Central memory CD8-positive, alpha-beta T cell (primary cell): ENCODE data around the gene NR4A3.
"Not testable (repeated sequence)": the region's sequence is repeated elsewhere in the genome, so short reads cannot be mapped to it uniquely, and the experiment has no call there.

Source experiments
- ATAC-seq: fragments of 150-1000 bp; cut with Tn5 transposase; replicated peaks from 2 replicates; pipeline ENCODE4 v1.10.0; 2022; ENCODE audit warnings: mild to moderate bottlenecking, moderate FRiP score, moderate number of reproducible peaks; ENCODE audit not compliant: poor library complexity, severe bottlenecking; ENCODE audit errors: extremely low read depth
- DNase-seq, 2 donors: peaks; one replicate each; pipeline ENCODE4 v3.0.0; 2021; ENCODE audit warnings: low spot score in 2 of 2
- H3K27ac Mint-ChIP-seq: one replicate; pipeline ENCODE4 v1.8.0; 2022; ENCODE audit warnings: low read depth, mild to moderate bottlenecking, moderate library complexity, mixed read lengths
- H3K27me3 Mint-ChIP-seq: one replicate; pipeline ENCODE4 v1.8.0; 2022; ENCODE audit warnings: mixed read lengths
- H3K36me3 Mint-ChIP-seq: one replicate; pipeline ENCODE4 v1.8.0; 2022; ENCODE audit warnings: mild to moderate bottlenecking, moderate library complexity, mixed read lengths; ENCODE audit not compliant: insufficient read depth
- H3K4me1 Mint-ChIP-seq: one replicate; pipeline ENCODE4 v1.8.0; 2022; ENCODE audit warnings: mixed read lengths
- H3K4me3 Mint-ChIP-seq: one replicate; pipeline ENCODE4 v1.8.0; 2022; ENCODE audit warnings: mild to moderate bottlenecking, moderate library complexity, mixed read lengths
- H3K9me3 Mint-ChIP-seq: one replicate; pipeline ENCODE4 v1.8.0; 2022; ENCODE audit warnings: mixed read lengths

The NR4A3 gene

DNA sequence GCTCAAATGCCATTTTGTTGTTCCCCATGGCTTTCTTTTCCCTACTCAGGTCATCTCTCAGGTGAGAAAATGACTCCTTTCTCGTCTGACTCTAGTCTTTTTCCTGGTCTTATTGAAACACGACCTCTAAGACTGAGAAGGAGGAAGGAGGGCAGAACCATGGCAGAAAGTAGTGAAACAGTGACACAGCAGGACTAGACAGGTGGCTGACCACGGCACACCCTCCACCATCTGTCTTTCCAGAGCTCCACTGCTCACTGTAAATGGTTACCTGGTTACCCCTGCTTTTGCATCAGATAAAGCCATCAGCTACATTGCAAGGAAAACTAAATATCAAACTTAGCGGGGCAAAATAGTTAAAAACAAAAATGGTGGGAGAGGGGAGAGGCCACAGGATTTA is 30.9 kb downstream of the NR4A3 start:
- H3K4me3 Mint-ChIP-seq: no peak overlapping the region
- no peak for ATAC-seq
- no peaks in the 10 kb centered on the region for H3K9me3 Mint-ChIP-seq
- H3K36me3 Mint-ChIP-seq: peaks cover 7% of the 10 kb centered on the region
- H3K27ac Mint-ChIP-seq: peak overlapping the region; percentile 47
- H3K27me3 Mint-ChIP-seq: no peaks in the 10 kb centered on the region
- peaks cover 36% of the 10 kb centered on the region for H3K4me1 Mint-ChIP-seq
- no peak for DNase-seq

DNA sequence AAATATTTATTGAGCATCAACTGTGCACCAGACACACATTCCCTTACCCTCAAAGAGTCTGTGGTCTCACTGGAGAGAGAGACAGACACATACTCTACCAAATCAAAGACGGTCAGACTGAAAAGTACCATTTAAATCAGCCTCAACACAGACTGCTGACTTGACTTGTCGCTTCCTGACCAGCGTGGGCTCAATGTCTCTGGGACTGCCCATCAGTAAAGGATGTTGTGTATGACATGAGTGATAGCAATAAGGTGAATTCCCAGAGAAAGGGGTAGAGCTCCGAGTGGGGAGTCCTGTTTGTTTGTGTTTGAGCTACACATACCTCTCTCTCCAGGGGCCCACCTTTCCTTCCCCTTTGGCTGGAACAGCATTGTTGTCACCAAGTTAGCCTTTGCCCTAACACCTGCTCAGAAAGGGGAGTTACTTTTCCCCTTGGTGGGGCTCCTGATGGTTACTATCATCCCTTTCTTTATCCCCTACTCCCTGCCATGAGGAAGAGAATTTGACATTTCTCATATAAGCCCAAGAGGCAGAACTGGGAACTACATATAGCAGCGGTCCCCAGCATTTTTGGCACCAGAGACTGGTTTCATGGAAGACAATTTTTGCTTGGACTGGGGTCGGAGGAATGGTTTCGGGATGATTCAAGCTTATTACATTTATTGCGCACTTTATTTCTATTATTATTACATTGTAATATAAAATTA is 33.9 kb downstream of the NR4A3 start:
- no peak overlapping the region for H3K27ac Mint-ChIP-seq
- H3K36me3 Mint-ChIP-seq: peaks cover 2% of the 10 kb centered on the region
- H3K9me3 Mint-ChIP-seq: no peaks in the 10 kb centered on the region
- no peak for DNase-seq
- H3K4me1 Mint-ChIP-seq: peaks cover 23% of the 10 kb centered on the region
- no peak overlapping the region for H3K4me3 Mint-ChIP-seq
- no peak for ATAC-seq
- H3K27me3 Mint-ChIP-seq: no peaks in the 10 kb centered on the region

DNA sequence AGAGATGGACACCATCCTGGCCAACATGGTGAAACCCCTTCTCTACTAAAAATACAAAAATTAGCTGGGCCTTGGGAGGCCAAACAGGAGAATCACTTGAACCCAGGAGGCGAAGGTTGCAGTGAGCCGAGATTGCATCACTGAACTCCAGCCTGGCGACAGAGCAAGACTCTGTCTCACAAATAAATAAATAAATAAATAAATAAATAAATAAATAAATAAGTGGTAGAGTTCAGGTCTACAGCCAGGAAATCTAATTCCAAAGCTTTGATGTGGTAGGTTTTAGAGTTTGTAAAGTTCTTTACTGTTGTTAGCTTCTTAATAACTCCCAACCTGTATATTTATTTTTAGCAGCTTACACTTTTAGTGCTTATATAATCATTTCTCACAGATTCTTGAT is 35.9 kb downstream of the NR4A3 start:
- not testable (repeated sequence) for H3K36me3 Mint-ChIP-seq, H3K27ac Mint-ChIP-seq, H3K9me3 Mint-ChIP-seq, H3K27me3 Mint-ChIP-seq, H3K4me3 Mint-ChIP-seq, ATAC-seq, DNase-seq, H3K4me1 Mint-ChIP-seq

DNA sequence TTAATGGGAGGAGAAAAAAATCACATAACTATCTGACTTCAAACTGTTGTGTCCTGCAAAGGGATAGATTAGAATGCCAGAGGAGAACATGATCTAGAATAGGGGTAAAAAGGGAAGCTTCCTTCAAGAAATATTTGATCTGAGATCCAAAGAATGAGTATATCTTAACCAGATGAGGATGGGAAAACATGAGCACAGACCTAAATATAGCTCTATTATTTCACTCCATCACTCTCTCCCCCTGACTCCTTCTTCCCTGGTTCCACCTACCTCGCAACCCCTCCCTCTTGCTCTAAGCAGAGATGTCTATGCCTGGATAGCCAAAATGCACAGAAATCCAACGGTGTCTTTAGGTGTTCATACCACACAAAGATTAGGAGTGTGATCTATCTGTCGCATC is 36.4 kb downstream of the NR4A3 start:
- DNase-seq: no peak
- no peak for ATAC-seq
- Mint-ChIP-seq H3K27ac (no peak overlapping the region), H3K36me3 (peaks cover 2% of the 10 kb centered on the region), H3K4me3 (no peak overlapping the region), H3K27me3 (no peaks in the 10 kb centered on the region), H3K4me1 (no peaks in the 10 kb centered on the region), H3K9me3 (no peaks in the 10 kb centered on the region)

DNA sequence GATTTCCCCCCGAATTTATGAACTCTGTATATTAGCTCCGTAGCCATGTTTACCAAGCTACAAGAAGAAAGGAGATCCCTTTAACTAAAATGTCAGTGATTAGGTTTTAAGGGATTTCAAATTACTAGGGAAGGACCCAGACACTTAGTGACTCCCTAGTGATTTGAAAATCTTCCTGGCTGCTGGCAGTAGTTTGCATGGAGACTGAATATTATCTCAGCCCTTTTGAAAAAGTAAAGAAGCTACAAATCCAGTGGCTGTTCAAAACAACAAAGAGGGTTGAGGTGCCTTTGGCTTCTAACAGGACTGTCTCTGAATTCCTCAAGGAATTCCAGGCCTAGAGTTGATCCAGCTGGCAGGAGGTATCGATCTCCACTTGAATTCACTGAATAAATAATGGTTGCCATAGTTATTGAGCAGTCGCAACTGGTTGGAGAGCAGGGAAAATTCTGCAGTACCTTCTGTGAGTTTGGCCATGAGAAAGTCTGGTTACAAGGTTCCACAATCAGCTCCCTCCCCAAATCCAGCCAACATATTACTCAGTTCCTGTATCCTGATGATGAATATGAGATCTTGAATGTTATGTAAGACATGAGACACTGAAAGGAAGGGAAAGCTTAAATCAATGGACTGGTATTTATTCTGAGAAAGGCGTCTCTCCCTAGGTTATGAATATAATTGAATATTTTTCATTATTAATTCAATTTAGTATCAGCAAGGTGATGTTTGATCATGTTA is 37.7 kb downstream of the NR4A3 start:
- Mint-ChIP-seq H3K4me3 (no peak overlapping the region), H3K36me3 (peaks cover 2% of the 10 kb centered on the region), H3K9me3 (no peaks in the 10 kb centered on the region), H3K27ac (no peak overlapping the region), H3K4me1 (no peaks in the 10 kb centered on the region), H3K27me3 (no peaks in the 10 kb centered on the region)
- ATAC-seq (no peak), DNase-seq (no peak)

DNA sequence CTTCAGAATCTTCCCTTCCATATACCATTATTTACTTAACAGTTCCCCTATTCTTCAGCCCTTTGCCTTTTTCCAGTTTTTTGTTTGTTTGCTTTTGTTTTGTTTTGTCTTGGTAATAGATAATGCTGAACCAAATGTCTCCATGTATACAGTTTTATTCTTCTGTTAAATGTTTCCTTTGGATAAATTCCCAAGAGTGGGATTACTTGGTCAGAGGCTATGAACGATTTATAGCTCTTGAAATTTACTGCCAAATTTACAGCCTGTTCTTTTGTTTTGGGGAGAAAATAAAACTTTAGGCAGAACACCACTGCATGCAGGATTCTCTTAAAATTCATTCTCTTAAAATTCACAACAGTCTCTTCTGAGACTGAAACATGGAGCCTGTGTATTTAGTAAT is 38.6 kb downstream of the NR4A3 start:
- no peak overlapping the region for H3K4me3 Mint-ChIP-seq
- no peaks in the 10 kb centered on the region for H3K4me1 Mint-ChIP-seq
- DNase-seq (no peak), ATAC-seq (no peak)
- peaks cover 2% of the 10 kb centered on the region for H3K36me3 Mint-ChIP-seq
- H3K9me3 Mint-ChIP-seq: no peaks in the 10 kb centered on the region
- H3K27ac Mint-ChIP-seq: no peak overlapping the region
- H3K27me3 Mint-ChIP-seq: no peaks in the 10 kb centered on the region

DNA sequence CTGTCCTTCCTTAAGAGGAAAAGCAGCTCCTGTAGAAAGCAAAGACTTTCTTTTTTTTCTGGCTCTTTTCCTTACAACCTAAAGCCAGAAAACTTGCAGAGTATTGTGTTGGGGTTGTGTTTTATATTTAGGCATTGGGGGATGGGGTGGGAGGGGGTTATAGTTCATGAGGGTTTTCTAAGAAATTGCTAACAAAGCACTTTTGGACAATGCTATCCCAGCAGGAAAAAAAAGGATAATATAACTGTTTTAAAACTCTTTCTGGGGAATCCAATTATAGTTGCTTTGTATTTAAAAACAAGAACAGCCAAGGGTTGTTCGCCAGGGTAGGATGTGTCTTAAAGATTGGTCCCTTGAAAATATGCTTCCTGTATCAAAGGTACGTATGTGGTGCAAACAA is 42.3 kb downstream of the NR4A3 start:
- Mint-ChIP-seq H3K9me3 (no peaks in the 10 kb centered on the region), H3K36me3 (no peaks in the 10 kb centered on the region), H3K4me1 (peaks cover 6% of the 10 kb centered on the region), H3K27me3 (no peaks in the 10 kb centered on the region), H3K27ac (no peak overlapping the region), H3K4me3 (no peak overlapping the region)
- ATAC-seq (no peak), DNase-seq (no peak)

DNA sequence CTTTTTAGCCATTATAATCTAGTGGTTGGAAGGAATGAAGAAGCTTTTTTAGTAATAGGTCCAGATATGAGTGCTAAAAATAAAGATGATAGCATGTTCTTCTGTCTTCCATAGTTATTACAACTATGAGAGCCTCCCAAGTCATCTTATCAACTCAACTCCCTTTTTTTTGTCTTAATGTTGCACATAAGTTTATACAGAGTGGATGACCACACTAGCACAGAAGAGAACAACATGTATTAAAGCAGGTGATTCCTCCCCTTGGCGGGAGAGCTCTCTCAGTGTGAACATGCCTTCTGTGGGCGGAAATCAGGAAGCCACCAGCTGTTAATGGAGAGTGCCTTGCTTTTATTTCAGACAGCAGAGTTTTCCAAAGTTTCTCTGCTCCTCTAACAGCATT is 44.7 kb downstream of the NR4A3 start:
- DNase-seq: no peak
- H3K4me3 Mint-ChIP-seq: no peak overlapping the region

DNA sequence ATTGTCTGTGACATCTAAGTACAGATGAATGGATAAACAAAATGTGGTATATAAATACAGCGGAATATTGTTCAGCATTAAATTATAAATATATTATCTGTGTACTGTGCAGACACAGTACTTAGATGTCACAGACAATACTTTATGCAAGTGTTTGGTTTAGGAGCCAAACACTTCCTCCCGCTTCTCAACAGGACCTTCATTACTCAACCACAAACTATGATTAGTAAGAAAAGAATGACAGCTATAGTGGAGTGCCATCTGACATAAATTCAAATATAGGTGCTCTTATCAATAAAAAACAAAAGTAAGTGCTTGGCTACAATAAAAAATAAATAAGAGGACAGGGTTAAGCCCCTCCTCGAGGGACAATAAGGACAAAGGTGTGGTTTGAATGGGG is 45.9 kb downstream of the NR4A3 start:
- peaks cover 6% of the 10 kb centered on the region for H3K4me1 Mint-ChIP-seq
- ATAC-seq (no peak), DNase-seq (no peak)
- no peaks in the 10 kb centered on the region for H3K27me3 Mint-ChIP-seq
- no peak overlapping the region for H3K4me3 Mint-ChIP-seq
- no peaks in the 10 kb centered on the region for H3K36me3 Mint-ChIP-seq
- H3K27ac Mint-ChIP-seq: no peak overlapping the region
- no peaks in the 10 kb centered on the region for H3K9me3 Mint-ChIP-seq

More for the DNA sequence above, 44.7 kb downstream of the NR4A3 start:
- H3K36me3 Mint-ChIP-seq: no peaks in the 10 kb centered on the region
- no peaks in the 10 kb centered on the region for H3K9me3 Mint-ChIP-seq
- ATAC-seq: no peak
- H3K4me1 Mint-ChIP-seq: peaks cover 6% of the 10 kb centered on the region
- no peaks in the 10 kb centered on the region for H3K27me3 Mint-ChIP-seq
- H3K27ac Mint-ChIP-seq: no peak overlapping the region

DNA sequence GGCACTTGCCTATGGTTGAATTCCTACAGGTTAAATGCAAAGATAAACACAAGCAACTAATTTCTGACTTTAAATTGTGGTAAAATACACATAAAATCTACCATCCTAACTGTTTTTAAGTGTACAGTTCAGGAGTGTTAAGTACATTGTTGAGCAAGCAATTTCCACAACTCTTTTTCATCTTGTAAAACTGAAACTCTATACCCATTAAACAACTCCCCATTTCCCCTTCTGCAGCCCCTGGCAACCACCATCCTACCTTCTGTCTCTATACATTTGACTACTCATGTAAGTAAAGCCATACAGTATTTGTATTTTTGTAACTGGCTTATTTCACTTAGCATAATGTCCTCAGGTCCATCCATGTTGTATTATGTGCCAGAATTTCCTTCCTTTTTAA is 46.3 kb downstream of the NR4A3 start:
- H3K27ac Mint-ChIP-seq: no peak overlapping the region
- no peak for DNase-seq

DNA sequence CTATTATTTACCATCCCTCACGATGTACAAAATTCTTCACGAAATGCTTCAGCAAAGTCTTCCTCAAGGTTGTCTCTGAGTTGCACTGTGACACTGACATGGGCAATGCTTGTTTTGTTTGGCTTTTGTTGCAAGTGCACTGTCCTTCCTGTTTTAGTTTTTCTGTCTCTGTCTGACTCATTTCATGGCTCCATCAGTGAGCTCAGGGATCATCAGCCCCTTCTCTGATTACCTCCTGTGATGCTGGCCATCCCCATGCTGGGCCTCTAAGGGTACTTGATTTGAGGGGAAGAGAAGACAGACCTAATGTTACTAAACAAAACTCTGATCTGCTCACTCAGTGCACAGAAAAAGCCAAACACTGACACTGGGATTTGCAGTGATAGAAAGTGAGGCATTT is 47.2 kb downstream of the NR4A3 start:
- Mint-ChIP-seq H3K27me3 (no peaks in the 10 kb centered on the region), H3K9me3 (no peaks in the 10 kb centered on the region), H3K4me1 (peaks cover 6% of the 10 kb centered on the region), H3K27ac (peak overlapping the region; percentile 16), H3K36me3 (no peaks in the 10 kb centered on the region), H3K4me3 (no peak overlapping the region)
- DNase-seq: no peak
- no peak for ATAC-seq

More for the DNA sequence above, 46.3 kb downstream of the NR4A3 start:
- H3K4me1 Mint-ChIP-seq: peaks cover 6% of the 10 kb centered on the region
- H3K36me3 Mint-ChIP-seq: no peaks in the 10 kb centered on the region
- H3K9me3 Mint-ChIP-seq: no peaks in the 10 kb centered on the region
- no peaks in the 10 kb centered on the region for H3K27me3 Mint-ChIP-seq
- ATAC-seq: no peak
- H3K4me3 Mint-ChIP-seq: no peak overlapping the region

DNA sequence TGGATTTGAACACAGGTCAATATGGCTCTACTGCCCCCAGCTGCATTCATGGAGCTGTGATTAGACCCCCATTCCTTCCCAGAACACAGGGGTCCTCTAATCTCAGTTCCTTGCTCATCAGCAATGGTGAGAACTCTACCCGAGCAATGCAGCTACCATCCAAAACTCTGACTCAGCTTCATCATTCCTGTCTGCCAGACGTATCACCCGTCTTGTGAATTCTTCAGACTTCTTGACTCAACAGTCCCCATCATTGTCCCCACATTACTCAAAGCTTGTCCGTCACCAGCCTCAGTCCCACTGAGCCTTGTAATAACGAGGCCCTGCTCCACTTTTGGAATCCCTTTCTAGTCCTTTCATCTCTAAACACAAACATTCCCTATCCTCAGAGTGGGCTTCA is 48.4 kb downstream of the NR4A3 start:
- ATAC-seq (no peak), DNase-seq (no peak)
- Mint-ChIP-seq H3K36me3 (no peaks in the 10 kb centered on the region), H3K4me1 (peaks cover 6% of the 10 kb centered on the region), H3K4me3 (no peak overlapping the region), H3K9me3 (no peaks in the 10 kb centered on the region), H3K27me3 (no peaks in the 10 kb centered on the region), H3K27ac (no peak overlapping the region)

DNA sequence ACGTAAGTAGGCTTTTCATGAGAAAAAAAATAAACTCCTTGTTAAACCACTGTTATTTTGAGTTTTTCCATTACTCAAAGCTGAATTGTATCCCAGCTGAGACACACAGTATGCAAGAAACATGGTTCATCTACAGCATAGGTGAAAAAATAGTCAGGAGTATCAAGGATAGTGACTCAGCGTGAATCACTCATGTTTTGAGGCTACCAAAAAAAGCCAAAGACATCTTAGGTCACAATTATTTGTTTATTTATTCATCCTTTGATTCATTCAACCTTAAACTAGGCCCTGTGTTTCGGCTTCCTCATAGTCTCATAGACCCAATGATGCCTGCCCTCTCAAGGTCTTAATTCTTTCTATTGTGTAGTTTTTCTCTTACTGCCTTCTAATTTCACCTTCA is 51.8 kb downstream of the NR4A3 start:
- no peak for ATAC-seq
- Mint-ChIP-seq H3K4me3 (no peak overlapping the region), H3K9me3 (no peaks in the 10 kb centered on the region), H3K27ac (no peak overlapping the region), H3K4me1 (no peaks in the 10 kb centered on the region), H3K27me3 (no peaks in the 10 kb centered on the region), H3K36me3 (no peaks in the 10 kb centered on the region)
- no peak for DNase-seq
